ENCODE measurements around the gene SETD2.

DNA sequence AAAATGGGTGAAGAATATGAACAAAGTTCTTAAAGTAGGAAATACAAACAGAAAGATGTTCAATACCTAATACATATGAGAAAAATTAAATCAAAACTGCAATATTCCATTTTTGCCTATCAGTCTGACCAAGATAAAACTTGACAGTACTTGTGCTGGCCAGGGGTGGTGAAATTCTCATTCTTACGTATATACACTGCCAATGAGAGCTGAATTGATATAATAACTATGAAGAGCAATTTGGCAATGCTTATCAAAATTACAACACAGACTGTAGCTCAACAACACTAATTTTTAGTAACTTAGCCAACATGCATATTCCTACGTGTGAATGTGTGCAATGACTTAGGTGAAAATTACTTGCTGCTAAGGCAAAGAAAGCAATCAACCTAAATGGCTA, 90.2 kb downstream of the SETD2 start:
- TF ChIP-seq, protein P1, sequence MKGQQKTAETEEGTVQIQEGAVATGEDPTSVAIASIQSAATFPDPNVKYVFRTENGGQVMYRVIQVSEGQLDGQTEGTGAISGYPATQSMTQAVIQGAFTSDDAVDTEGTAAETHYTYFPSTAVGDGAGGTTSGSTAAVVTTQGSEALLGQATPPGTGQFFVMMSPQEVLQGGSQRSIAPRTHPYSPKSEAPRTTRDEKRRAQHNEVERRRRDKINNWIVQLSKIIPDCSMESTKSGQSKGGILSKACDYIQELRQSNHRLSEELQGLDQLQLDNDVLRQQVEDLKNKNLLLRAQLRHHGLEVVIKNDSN (IDR thresholded peaks at IDR 0.05): no peak
- TF ChIP-seq RAD21 (IDR thresholded peaks at IDR 0.05; ENCODE audit: low read depth): no peak
- no peak for TF ChIP-seq EGR1 (IDR thresholded peaks at IDR 0.05)
- TF ChIP-seq YY1 (IDR thresholded peaks at IDR 0.05; ENCODE audit: low read depth): no peak
- no peak for TF ChIP-seq EP300 (IDR thresholded peaks at IDR 0.05; ENCODE audit: borderline replicate concordance)
- TF ChIP-seq TCF12 (IDR thresholded peaks at IDR 0.05; ENCODE audit: low read depth): no peak
